ENCODE measurements around the gene NELL1. TPM values are rescaled to one million over a fixed set of nuclear protein-coding genes. Genes with fewer than 3 reads are reported as not detected.

Gene NELL1
- total RNA-seq, 1 donor from 2014 or later = 104 TPM

- DNase-seq = no peak
Observed at GRCh38 chr11:21492931-21493330, 823.5 kb downstream of the NELL1 start.

- DNase-seq = no peak
Observed at GRCh38 chr11:21494946-21495345, 825.6 kb downstream of the NELL1 start.

GRCh38 chr11:21495879-21496278 lies 826.5 kb downstream of the NELL1 start:
- no peak for DNase-seq

DNA sequence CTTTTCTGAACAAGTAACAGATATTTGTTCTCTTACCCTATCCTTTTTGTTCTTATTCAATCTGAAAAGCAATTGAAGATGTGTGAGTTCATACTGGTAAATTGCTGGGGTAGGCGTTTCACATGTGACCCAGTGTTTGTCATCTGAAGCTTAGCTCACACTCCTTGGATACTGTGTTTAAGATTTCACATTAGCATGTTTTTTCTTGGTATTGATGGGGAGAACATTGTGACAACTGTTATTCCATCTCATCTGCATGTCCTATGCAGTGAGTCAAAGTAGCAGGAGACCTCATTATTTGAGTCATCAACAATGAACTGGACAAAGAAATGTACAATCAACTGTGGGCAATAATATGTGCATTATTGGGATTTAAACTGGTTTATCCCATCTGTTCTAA lies 831.9 kb downstream of the NELL1 start:
- no peak for DNase-seq

- DNase-seq = no peak
Observed at GRCh38 chr11:21505070-21505469, 835.7 kb downstream of the NELL1 start.

DNA sequence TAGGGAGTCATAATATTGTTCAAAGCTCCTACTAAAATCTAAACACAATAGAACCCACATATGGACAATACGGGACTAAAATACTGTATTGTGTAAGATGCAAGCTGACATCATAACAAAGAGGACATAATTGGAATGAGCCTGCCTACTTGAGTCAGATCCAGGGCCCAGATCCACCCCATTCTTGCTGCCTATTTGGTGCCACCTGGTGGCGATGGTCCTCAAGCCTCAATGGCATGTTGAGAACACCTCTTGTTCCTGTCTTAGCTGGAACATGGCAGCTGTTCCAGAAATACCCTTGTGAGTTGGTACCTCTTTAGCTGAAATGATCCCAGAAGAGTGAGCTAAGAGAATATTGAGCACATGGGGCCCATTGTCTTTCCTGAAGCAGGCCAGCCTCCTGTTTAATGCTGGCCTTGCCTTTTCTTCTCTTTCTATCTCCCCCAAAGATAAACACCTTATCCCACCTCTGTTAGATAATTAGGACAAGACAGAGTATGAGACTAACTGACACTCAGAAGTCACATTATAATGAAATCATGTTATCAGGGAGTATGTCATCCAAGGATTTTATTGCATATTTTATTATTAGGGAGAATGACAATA lies 842.6 kb downstream of the NELL1 start:
- no peak for DNase-seq

GRCh38 chr11:21514316-21514715 lies 844.9 kb downstream of the NELL1 start:
- no peak for DNase-seq

- no peak for DNase-seq
Observed at GRCh38 chr11:21520244-21520643, 850.9 kb downstream of the NELL1 start.

GRCh38 chr11:21529187-21529586 lies 859.8 kb downstream of the NELL1 start:
- DNase-seq = no peak

- no peak for DNase-seq
Observed at GRCh38 chr11:21534288-21534687, 864.9 kb downstream of the NELL1 start.

DNA sequence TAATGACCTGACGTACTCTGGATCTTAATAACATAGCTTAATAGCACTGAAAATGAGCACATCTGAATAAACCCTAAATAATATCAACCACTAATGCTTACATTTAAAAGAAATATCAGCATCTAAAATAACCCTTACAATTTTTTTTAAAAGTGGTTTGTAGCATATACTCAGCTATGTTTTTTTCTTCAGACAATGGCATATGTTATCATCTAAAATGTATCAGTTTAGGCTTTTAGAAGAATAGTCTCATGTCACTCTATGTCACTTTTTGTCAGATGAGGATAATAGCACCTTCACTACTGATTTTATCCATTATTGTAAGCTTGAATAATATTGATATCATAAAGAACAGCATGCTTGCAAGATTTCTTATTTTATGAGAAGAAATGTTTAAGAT lies 868.6 kb downstream of the NELL1 start:
- DNase-seq = no peak

- no peak for DNase-seq
Observed at GRCh38 chr11:21541187-21541751, 871.9 kb downstream of the NELL1 start.

DNA sequence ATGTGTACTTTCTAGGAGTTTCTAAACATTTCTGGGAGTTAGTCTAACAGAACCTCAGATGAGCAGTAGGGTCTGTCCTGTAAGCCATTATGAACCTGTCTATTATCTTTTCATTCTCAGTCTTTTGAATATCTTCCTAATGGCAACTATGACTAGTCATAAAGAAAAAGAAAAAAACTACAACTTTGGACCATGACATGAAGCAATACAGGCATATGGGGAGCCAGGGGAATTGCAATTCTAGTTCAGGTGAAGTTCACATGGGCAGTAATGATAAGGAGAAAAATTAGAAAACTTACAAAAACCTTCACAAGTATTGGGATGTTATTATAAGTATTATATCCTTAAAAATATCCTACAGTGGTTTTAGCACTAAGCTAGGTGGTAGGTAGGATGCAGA lies 874.5 kb downstream of the NELL1 start:
- no peak for DNase-seq

GRCh38 chr11:21545699-21546098 lies 876.3 kb downstream of the NELL1 start:
- no peak for DNase-seq

- DNase-seq = no peak
Observed at GRCh38 chr11:21546703-21547102, 877.3 kb downstream of the NELL1 start.

GRCh38 chr11:21552911-21553310 lies 883.5 kb downstream of the NELL1 start:
- DNase-seq = no peak

- DNase-seq = no peak
Observed at GRCh38 chr11:21553795-21554194, 884.4 kb downstream of the NELL1 start.

- DNase-seq = no peak
Observed at GRCh38 chr11:21554284-21554683, 884.9 kb downstream of the NELL1 start.

GRCh38 chr11:21556926-21557325 lies 887.5 kb downstream of the NELL1 start:
- DNase-seq = no peak

DNA sequence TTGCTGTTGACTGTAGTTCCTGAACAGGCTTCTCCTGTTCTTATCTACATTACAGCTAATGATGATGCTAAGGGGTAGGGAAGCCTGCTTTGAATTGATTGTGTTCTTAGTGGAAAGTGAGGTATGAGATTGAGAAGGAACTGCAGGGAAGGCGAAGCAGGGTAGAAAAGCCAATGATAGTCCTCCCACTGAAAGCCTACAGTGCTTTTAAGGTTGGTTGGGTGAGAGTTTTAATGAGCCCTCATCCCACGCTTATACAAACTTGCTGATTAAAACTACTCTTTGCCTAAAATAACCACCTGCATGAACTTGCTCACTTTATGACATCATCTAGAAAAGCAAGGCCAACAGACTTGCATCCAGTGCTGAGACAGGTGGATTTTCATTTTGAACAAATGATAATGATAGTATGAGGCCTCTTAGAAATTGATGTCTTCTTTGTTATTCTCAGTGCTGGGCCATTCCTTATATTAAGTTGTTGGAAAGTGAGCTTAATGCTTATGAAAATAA lies 891.1 kb downstream of the NELL1 start:
- DNase-seq = no peak

- DNase-seq = no peak
Observed at GRCh38 chr11:21561581-21561980, 892.2 kb downstream of the NELL1 start.

DNA sequence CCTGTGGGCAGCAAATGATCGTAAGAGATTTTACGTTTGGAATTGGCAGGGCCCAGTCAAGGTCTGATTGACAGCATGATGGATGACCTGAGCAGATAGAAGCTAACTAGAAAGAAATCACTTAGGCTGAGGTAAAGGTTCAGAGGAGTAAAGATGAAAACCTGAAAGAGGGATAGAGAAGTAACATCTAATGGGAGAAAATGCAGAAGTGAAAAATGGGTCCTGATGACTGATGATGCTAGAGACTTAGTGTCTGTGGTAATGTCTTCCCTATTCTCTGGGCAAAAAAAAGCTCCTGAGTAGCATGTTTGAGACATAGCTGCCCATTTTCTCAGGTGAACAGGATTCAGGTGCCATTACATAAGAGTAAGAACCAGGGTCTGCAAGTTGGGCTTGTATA lies 894.7 kb downstream of the NELL1 start:
- DNase-seq = no peak

DNA sequence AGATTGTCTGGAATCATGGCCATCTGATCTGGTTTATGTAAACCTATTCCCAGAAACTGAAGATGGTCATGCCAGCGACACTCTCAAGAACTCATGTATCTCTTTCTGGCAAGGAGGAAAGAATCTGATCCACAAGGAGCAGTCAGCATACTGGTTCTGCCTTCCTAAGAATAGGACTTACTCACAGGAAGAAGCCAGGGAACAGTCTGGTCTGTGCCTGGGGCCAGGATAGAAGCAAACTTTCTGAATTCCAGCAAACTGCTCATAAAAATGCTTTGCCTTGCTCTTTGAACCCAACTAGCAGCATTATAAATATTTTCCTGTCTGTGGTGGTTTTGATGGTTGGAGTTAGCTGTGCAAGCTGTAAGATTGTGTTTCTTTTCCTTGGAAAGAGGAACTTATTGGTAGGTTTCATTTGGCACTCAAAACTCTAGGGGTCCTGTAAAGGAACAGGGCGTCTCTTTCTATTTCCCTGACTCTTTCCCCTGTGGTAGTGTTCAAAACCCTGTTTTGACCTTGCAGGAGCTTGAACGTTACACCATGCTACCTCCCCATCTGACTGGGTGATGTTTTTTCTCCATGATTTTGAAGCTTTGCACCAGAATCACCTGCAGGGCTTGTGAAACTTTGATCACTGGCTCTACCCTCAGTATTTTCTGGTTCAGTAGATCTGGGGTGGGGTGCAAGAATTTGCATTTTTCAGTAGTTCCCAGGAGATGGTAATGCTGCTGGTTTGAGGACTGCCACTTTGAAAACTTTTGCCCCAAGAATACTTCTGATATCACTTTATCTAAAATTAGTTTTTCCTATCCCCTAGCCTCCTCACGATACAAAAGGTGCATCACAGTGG lies 895.7 kb downstream of the NELL1 start:
- DNase-seq = no peak
